ENCODE measurements around the gene MYEF2.
A peak's percentile ranks its signal among the peaks of the same experiment; 100 is the strongest.

The MYEF2 gene

GRCh38 chr15:48149858-48150257 lies 28.2 kb downstream of the MYEF2 start:
- TF ChIP-seq, protein P1, sequence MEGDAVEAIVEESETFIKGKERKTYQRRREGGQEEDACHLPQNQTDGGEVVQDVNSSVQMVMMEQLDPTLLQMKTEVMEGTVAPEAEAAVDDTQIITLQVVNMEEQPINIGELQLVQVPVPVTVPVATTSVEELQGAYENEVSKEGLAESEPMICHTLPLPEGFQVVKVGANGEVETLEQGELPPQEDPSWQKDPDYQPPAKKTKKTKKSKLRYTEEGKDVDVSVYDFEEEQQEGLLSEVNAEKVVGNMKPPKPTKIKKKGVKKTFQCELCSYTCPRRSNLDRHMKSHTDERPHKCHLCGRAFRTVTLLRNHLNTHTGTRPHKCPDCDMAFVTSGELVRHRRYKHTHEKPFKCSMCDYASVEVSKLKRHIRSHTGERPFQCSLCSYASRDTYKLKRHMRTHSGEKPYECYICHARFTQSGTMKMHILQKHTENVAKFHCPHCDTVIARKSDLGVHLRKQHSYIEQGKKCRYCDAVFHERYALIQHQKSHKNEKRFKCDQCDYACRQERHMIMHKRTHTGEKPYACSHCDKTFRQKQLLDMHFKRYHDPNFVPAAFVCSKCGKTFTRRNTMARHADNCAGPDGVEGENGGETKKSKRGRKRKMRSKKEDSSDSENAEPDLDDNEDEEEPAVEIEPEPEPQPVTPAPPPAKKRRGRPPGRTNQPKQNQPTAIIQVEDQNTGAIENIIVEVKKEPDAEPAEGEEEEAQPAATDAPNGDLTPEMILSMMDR (IDR thresholded peaks at IDR 0.05; ENCODE audit: insufficient read depth, low read depth, low read length, missing control alignments): no peak
- no peak overlapping the region for H3K4me3 ChIP-seq (ENCODE audit: low read depth, low read length)
- DNase-seq (ENCODE audit: low read depth): no peak

DNA sequence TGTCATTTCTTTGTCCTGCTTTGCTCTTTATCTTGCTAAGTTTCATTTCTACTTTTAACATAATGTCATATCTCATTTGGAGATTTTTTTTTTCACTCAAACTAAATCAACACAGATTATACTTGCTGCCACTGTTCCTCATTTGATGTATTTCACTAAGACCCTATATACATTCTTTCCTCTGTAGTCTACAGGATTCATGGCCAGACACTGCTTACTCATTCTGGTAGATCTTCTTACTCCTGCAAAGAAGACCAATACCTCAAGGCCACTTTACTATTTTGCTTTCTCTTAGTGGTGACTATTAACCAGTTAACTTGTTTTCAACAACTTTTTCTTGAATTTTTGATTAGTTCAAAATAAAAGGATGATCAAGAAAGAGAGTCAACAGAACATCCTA lies 30.7 kb downstream of the MYEF2 start:
- DNase-seq (ENCODE audit: low read depth): peak; percentile 2
- TF ChIP-seq, protein P1 (IDR thresholded peaks at IDR 0.05; ENCODE audit: insufficient read depth, low read depth, low read length, missing control alignments): no peak
- no peak overlapping the region for H3K4me3 ChIP-seq (ENCODE audit: low read depth, low read length)

DNA sequence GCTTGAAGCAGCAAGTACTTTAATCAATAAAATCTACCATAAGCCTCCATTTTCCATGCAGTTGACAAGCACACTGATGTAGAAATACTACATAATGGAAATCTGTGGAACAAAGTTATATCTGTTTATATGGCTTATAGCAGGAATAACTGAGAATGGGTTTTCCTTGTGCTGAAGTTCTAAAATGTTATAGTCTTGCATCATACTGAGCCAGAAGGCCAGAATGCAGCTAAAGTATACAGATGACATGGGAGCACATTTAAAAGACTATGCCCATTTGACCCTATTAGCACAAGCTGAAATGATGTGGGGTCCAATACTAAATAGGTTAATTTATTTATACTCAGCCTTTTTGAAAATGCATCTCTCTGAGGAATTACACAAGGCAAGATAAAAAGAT lies 32.2 kb downstream of the MYEF2 start:
- TF ChIP-seq, protein P1 (IDR thresholded peaks at IDR 0.05; ENCODE audit: insufficient read depth, low read depth, low read length, missing control alignments): no peak
- no peak for DNase-seq (ENCODE audit: low read depth)
- H3K4me3 ChIP-seq (ENCODE audit: low read depth, low read length): no peak overlapping the region

- H3K4me3 ChIP-seq (ENCODE audit: low read depth, low read length): peak overlapping the region; percentile 15; the same call in 1 of the 2 replicates
- peak; percentile 52 for DNase-seq (ENCODE audit: low read depth)
- TF ChIP-seq, protein P1 (IDR thresholded peaks at IDR 0.05; ENCODE audit: insufficient read depth, low read depth, low read length, missing control alignments): no peak
Observed at GRCh38 chr15:48144889-48145288, 33.2 kb downstream of the MYEF2 start.

DNA sequence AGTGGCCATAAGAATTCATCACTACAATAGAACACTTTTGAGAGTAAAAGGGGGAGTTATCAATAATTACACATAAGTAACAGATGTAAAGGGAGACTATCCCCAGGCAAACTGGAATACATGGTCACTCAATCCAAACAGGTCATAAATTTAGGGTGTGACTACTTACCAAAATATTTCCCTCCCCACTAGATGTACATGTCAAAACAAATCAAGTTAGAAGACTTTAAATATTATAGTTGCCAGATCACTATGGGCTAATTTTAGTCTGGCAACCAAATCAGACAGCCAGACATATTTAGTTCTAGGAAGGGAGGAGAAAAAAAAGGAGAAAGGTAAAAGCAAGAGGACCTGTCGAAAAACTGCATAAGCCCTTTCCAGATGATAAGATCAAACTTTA lies 34.2 kb downstream of the MYEF2 start:
- TF ChIP-seq, protein P1 (IDR thresholded peaks at IDR 0.05; ENCODE audit: insufficient read depth, low read depth, low read length, missing control alignments): no peak
- no peak overlapping the region for H3K4me3 ChIP-seq (ENCODE audit: low read depth, low read length)
- DNase-seq (ENCODE audit: low read depth): no peak

- H3K4me3 ChIP-seq (ENCODE audit: low read depth, low read length): no peak overlapping the region
- DNase-seq (ENCODE audit: low read depth): no peak
- TF ChIP-seq, protein P1 (IDR thresholded peaks at IDR 0.05; ENCODE audit: insufficient read depth, low read depth, low read length, missing control alignments): no peak
Observed at GRCh38 chr15:48132874-48133273, 45.2 kb downstream of the MYEF2 start.

GRCh38 chr15:48131324-48131723 lies 46.8 kb downstream of the MYEF2 start:
- TF ChIP-seq, protein P1 (IDR thresholded peaks at IDR 0.05; ENCODE audit: insufficient read depth, low read depth, low read length, missing control alignments): no peak
- DNase-seq (ENCODE audit: low read depth): no peak
- H3K4me3 ChIP-seq (ENCODE audit: low read depth, low read length): no peak overlapping the region

Measured in GM12865 (cell line).